DOHH2 (cell line): ENCODE data around the gene FHL3.
A peak's percentile ranks its signal among the peaks of the same experiment; 100 is the strongest.

Experiments
- H3F3A ChIP-seq: fragments of 200-600 bp; sonication (generic), shearing (Covaris generic); 2 replicates; pipeline ENCODE4 v1.6.0; 2016; ENCODE audit warnings: antibody characterized with exemption, mild to moderate bottlenecking; ENCODE audit not compliant: control insufficient read depth, insufficient read depth
- H3K27ac ChIP-seq: fragments of 200-600 bp; sonication (generic); 2 replicates; pipeline ENCODE4 v1.5.1; 2014; ENCODE audit warnings: low read depth, mild to moderate bottlenecking, low read length, moderate library complexity
- H3K27me3 ChIP-seq: fragments of 200-600 bp; sonication (generic); 2 replicates; pipeline ENCODE4 v1.6.1; 2014; ENCODE audit warnings: mild to moderate bottlenecking, low read length, mixed read lengths; ENCODE audit not compliant: control insufficient read depth
- H3K36me3 ChIP-seq: fragments of 200-600 bp; sonication (generic); 2 replicates; pipeline ENCODE4 v1.6.1; 2014; ENCODE audit warnings: mild to moderate bottlenecking, low read length, moderate library complexity, mixed read lengths; ENCODE audit not compliant: control insufficient read depth
- H3K4me1 ChIP-seq: fragments of 200-600 bp; sonication (generic); 2 replicates; pipeline ENCODE4 v1.6.1; 2014; ENCODE audit warnings: mild to moderate bottlenecking, low read length, mixed read lengths; ENCODE audit not compliant: control insufficient read depth
- H3K4me2 ChIP-seq: fragments of 200-600 bp; sonication (generic); 2 replicates; pipeline ENCODE4 v1.6.0; 2014; ENCODE audit warnings: mild to moderate bottlenecking, low read length, moderate library complexity
- H3K4me3 ChIP-seq: fragments of 200-600 bp; sonication (generic); 2 replicates; pipeline ENCODE4 v1.5.1; 2014; ENCODE audit warnings: mild to moderate bottlenecking, low read length, mixed read lengths
- H3K79me2 ChIP-seq: fragments of 200-600 bp; sonication (generic); 2 replicates; pipeline ENCODE4 v1.6.1; 2014; ENCODE audit warnings: mild to moderate bottlenecking, low read length, mixed read lengths; ENCODE audit not compliant: control insufficient read depth
- H3K9me2 ChIP-seq: fragments of 200-600 bp; sonication (generic); replicated peaks from 2 replicates; pipeline ENCODE4 v1.6.1; 2014; ENCODE audit warnings: mild to moderate bottlenecking, low read length, mixed read lengths; ENCODE audit not compliant: control insufficient read depth
- H3K9me3 ChIP-seq: fragments of 200-600 bp; sonication (generic); 2 replicates; pipeline ENCODE4 v1.6.1; 2014; ENCODE audit warnings: antibody characterized with exemption, low read length, mixed read lengths; ENCODE audit not compliant: control insufficient read depth, insufficient read depth
- H4K20me1 ChIP-seq: fragments of 200-600 bp; sonication (generic); 2 replicates; pipeline ENCODE4 v1.6.0; 2014; ENCODE audit warnings: low read depth, mild to moderate bottlenecking, antibody characterized with exemption, low read length, moderate library complexity; ENCODE audit not compliant: control insufficient read depth, insufficient read depth
- CTCF ChIP-seq: fragments of 200-600 bp; sonication (generic); IDR thresholded peaks from one replicate; pipeline ENCODE4 v1.5.1; 2014; ENCODE audit warnings: antibody characterized with exemption, mild to moderate bottlenecking, low read depth, low read length; ENCODE audit not compliant: poor library complexity, severe bottlenecking
- EZH2phosphoT487 ChIP-seq: fragments of 200-600 bp; sonication (generic); IDR thresholded peaks from 2 replicates; pipeline ENCODE4 v1.6.1; 2017; ENCODE audit warnings: borderline replicate concordance, mild to moderate bottlenecking, antibody characterized with exemption, low read length, moderate library complexity, mixed read lengths

FHL3 gene

GRCh38 chr1:37994886-37995566, 10.3 kb downstream of the FHL3 start:
- Histone ChIP-seq H3K27ac (no peak overlapping the region), H3K9me2 (no peaks in the 10 kb centered on the region), H3K4me3 (no peak overlapping the region), H3K79me2 (no peaks in the 10 kb centered on the region), H4K20me1 (no peaks in the 10 kb centered on the region), H3K36me3 (no peaks in the 10 kb centered on the region), H3K4me1 (peaks cover 15% of the 10 kb centered on the region), H3K4me2 (no peak overlapping the region), H3F3A (0 out of 2 replicates have a peak, but pooled peaks cover 11% of the 10 kb centered on the region), H3K9me3 (no peaks in the 10 kb centered on the region), H3K27me3 (no peaks in the 10 kb centered on the region)
- TF ChIP-seq CTCF (no peak), EZH2phosphoT487 (no peak)

GRCh38 chr1:37989361-37989930, 15.9 kb downstream of the FHL3 start:
- Histone ChIP-seq H3F3A (peaks cover 11% of the 10 kb centered on the region; the same call in 1 of the 2 replicates), H3K9me3 (no peaks in the 10 kb centered on the region), H3K4me2 (peak overlapping the region; percentile 82), H3K4me3 (peak overlapping the region; percentile 89), H3K79me2 (peaks cover 31% of the 10 kb centered on the region), H4K20me1 (no peaks in the 10 kb centered on the region), H3K9me2 (no peaks in the 10 kb centered on the region), H3K36me3 (peaks cover 45% of the 10 kb centered on the region), H3K4me1 (peaks cover 13% of the 10 kb centered on the region), H3K27me3 (no peaks in the 10 kb centered on the region), H3K27ac (peak overlapping the region; percentile 64)
- TF ChIP-seq CTCF (no peak), EZH2phosphoT487 (no peak)

GRCh38 chr1:37987679-37988078, 17.6 kb downstream of the FHL3 start:
- Histone ChIP-seq H3K4me2 (peak overlapping the region; percentile 82), H3K9me2 (no peaks in the 10 kb centered on the region), H3K4me3 (no peak overlapping the region), H3F3A (peaks cover 11% of the 10 kb centered on the region; the same call in 1 of the 2 replicates), H4K20me1 (no peaks in the 10 kb centered on the region), H3K36me3 (peaks cover 59% of the 10 kb centered on the region), H3K27ac (no peak overlapping the region), H3K4me1 (peaks cover 13% of the 10 kb centered on the region), H3K79me2 (peaks cover 31% of the 10 kb centered on the region), H3K9me3 (no peaks in the 10 kb centered on the region), H3K27me3 (no peaks in the 10 kb centered on the region)
- TF ChIP-seq EZH2phosphoT487 (no peak), CTCF (no peak)
